ENCODE measurements around the gene MGLL. TPM values are rescaled to one million over a fixed set of nuclear protein-coding genes. Genes with fewer than 3 reads are reported as not detected.

The MGLL gene
- total RNA-seq, 1 experiment from 2014 or later = 6.8 TPM

DNA sequence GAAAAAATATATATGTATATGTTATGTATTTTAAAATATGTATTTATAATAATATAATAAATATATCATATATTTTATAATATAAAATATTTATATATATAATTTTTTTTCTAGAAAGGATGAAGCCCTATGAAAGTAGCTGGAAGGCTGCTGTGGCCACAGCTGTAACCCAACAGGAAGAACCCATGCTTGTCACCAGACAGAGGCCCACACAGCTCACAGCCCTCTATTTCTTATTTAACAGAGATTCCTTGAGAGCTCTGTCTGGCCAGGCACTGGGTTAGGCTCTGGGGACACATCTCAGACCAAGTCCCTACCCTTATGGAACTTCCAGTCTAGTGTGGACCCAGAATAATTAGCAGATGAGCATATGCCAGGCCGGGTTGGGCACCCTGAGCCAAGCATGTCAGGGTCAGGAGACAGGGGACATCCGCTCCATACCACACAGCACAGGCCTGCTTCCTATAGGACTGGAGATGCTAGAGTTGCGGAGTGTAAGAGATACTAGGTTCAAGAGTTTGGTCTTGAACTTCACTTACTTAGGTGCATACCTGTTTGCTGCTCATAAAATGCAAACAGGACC, 20.5 kb downstream of the MGLL start (continued):
- TF ChIP-seq CBX3 (IDR thresholded peaks at IDR 0.05; ENCODE audit: low read depth) = no peak
- no peak for TF ChIP-seq ZFX (IDR thresholded peaks at IDR 0.05)
- no peak for TF ChIP-seq FOSL1 (IDR thresholded peaks at IDR 0.05; ENCODE audit: low read depth)
- no peak for TF ChIP-seq TCF7L2 (IDR thresholded peaks at IDR 0.05; ENCODE audit: borderline replicate concordance, extremely low read depth, insufficient read depth, insufficient read length)
- no peak for TF ChIP-seq SIN3A (IDR thresholded peaks at IDR 0.05; ENCODE audit: low read depth)
- TF ChIP-seq CEBPB (IDR thresholded peaks at IDR 0.05; ENCODE audit: low read depth) = no peak
- no peak for TF ChIP-seq EZH2phosphoT487 (IDR thresholded peaks at IDR 0.05; ENCODE audit: borderline replicate concordance)
- no peak for TF ChIP-seq POLR2A (IDR thresholded peaks at IDR 0.05; ENCODE audit: borderline replicate concordance, extremely low read depth, insufficient read depth, insufficient read length)
- TF ChIP-seq CTCF (IDR thresholded peaks at IDR 0.05 in 2 of 3, conservative IDR thresholded peaks at IDR 0.05 in 1 of 3; ENCODE audit: borderline replicate concordance in 1 of 3, insufficient read depth in 1 of 3, low read depth in 2 of 3, low read length in 2 of 3) = no peak

- Histone ChIP-seq H3K4me1 (ENCODE audit: control insufficient read depth in 1 of 2, insufficient read depth in 2 of 2, low read length in 2 of 2) (peaks cover 6 to 65% of the 10 kb centered on the region in 2 experiments; a peak in 3 of 4 replicates), H3K9me2 (ENCODE audit: insufficient read depth) (no peaks in the 10 kb centered on the region), H3K27me3 (ENCODE audit: insufficient read depth, low read length) (no peaks in the 10 kb centered on the region), H3K27ac (ENCODE audit: low read depth, low read length) (no peak overlapping the region), H4K20me1 (ENCODE audit: insufficient read depth) (no peaks in the 10 kb centered on the region), H3K9me3 (ENCODE audit: control insufficient read depth in 1 of 2, insufficient read depth in 1 of 2, low read depth in 1 of 2, low read length in 2 of 2) (no peaks in the 10 kb centered on the region), H3K4me2 (ENCODE audit: low read length) (peak overlapping the region; percentile 58), H2AFZ (ENCODE audit: low read depth, low read length, poor library complexity, severe bottlenecking) (no peak overlapping the region), H3K4me3 (replicated peaks in 1 of 2; ENCODE audit: low read depth in 1 of 2, low read length in 2 of 2) (no peak overlapping the region), H3K79me2 (ENCODE audit: insufficient read depth, low read length) (no peaks in the 10 kb centered on the region), H3K9ac (ENCODE audit: low read length) (no peak overlapping the region), H3K36me3 (ENCODE audit: control insufficient read depth in 1 of 2, insufficient read depth in 2 of 2, low read length in 2 of 2) (no peaks in the 10 kb centered on the region)
- ATAC-seq (no peak), DNase-seq (ENCODE audit: low read depth, low spot score) (no peak)
- intact Hi-C loops (cut with micrococcal nuclease) = no loop called here
- ChIA-PET CTCF (no interaction called here), RAD21 (ENCODE audit: low non-redundant PET in 1 of 2, low total read pairs in 2 of 2, uncharacterized antibody in 2 of 2, unreplicated experiment in 2 of 2) (no interaction called here), POLR2A (no interaction called here)
- BruUV-seq (replicated peaks) = no TSS peak
- TF ChIP-seq ATF3 (IDR thresholded peaks at IDR 0.05) (no peak), ZBTB33 (IDR thresholded peaks at IDR 0.05; ENCODE audit: extremely low read depth, insufficient replicate concordance, low read length) (no peak), TCF7L2 (IDR thresholded peaks at IDR 0.05; ENCODE audit: borderline replicate concordance, extremely low read depth, insufficient read depth, insufficient read length) (no peak), ELF1 (IDR thresholded peaks at IDR 0.05; ENCODE audit: borderline replicate concordance, low read depth) (no peak), CTCF (IDR thresholded peaks at IDR 0.05 in 2 of 3, conservative IDR thresholded peaks at IDR 0.05 in 1 of 3; ENCODE audit: borderline replicate concordance in 1 of 3, insufficient read depth in 1 of 3, low read depth in 2 of 3, low read length in 2 of 3) (no peak)
- TF ChIP-seq, protein P1, sequence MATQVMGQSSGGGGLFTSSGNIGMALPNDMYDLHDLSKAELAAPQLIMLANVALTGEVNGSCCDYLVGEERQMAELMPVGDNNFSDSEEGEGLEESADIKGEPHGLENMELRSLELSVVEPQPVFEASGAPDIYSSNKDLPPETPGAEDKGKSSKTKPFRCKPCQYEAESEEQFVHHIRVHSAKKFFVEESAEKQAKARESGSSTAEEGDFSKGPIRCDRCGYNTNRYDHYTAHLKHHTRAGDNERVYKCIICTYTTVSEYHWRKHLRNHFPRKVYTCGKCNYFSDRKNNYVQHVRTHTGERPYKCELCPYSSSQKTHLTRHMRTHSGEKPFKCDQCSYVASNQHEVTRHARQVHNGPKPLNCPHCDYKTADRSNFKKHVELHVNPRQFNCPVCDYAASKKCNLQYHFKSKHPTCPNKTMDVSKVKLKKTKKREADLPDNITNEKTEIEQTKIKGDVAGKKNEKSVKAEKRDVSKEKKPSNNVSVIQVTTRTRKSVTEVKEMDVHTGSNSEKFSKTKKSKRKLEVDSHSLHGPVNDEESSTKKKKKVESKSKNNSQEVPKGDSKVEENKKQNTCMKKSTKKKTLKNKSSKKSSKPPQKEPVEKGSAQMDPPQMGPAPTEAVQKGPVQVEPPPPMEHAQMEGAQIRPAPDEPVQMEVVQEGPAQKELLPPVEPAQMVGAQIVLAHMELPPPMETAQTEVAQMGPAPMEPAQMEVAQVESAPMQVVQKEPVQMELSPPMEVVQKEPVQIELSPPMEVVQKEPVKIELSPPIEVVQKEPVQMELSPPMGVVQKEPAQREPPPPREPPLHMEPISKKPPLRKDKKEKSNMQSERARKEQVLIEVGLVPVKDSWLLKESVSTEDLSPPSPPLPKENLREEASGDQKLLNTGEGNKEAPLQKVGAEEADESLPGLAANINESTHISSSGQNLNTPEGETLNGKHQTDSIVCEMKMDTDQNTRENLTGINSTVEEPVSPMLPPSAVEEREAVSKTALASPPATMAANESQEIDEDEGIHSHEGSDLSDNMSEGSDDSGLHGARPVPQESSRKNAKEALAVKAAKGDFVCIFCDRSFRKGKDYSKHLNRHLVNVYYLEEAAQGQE (IDR thresholded peaks at IDR 0.05; ENCODE audit: low read depth) = no peak
- TF ChIP-seq, protein P2, sequence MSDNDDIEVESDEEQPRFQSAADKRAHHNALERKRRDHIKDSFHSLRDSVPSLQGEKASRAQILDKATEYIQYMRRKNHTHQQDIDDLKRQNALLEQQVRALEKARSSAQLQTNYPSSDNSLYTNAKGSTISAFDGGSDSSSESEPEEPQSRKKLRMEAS (IDR thresholded peaks at IDR 0.05) = no peak
These were observed 21.8 kb downstream of the MGLL start for GRCh38 chr3:127800508-127800907.
